NK-92 (cell line): ENCODE data around the gene PCBP2.
"Not testable (repeated sequence)": the region's sequence is repeated elsewhere in the genome, so short reads cannot be mapped to it uniquely, and the experiment has no call there.

Experiments used
- DNase-seq: peaks from one replicate; lab custom pipeline; 2025; ENCODE audit not compliant: unreplicated experiment; lab: John Stamatoyannopoulos, UW

Gene PCBP2

GRCh38 chr12:53441040-53441833 lies 10.7 kb upstream of the PCBP2 start, which contains the start of gene PRR13:
Gene PRR13, plus strand, starts transcription at chr12:53441734. Its CDS starts 981 bp downstream, at chr12:53442715.
- DNase-seq = peak; percentile 88

- DNase-seq = no peak
These were observed 7.9 kb upstream of the PCBP2 start for GRCh38 chr12:53443955-53444354.

GRCh38 chr12:53444593-53445325 lies 7.1 kb upstream of the PCBP2 start:
- DNase-seq = not testable (repeated sequence)

- no peak for DNase-seq
These were observed 966 bp upstream of the PCBP2 start for GRCh38 chr12:53450936-53451335.

GRCh38 chr12:53452159-53453077 lies 516 bp downstream of the PCBP2 start:
- DNase-seq = no peak

- no peak for DNase-seq
These were observed 2.2 kb downstream of the PCBP2 start for GRCh38 chr12:53453953-53454640.

- DNase-seq = no peak
These were observed 2.8 kb downstream of the PCBP2 start for GRCh38 chr12:53454707-53455106.

GRCh38 chr12:53456654-53457366 lies 4.9 kb downstream of the PCBP2 start:
- DNase-seq = no peak

- no peak for DNase-seq
These were observed 7.2 kb downstream of the PCBP2 start for GRCh38 chr12:53459097-53459496.

GRCh38 chr12:53461059-53461458 lies 9.2 kb downstream of the PCBP2 start:
- DNase-seq = no peak

- no peak for DNase-seq
These were observed 9.7 kb downstream of the PCBP2 start for GRCh38 chr12:53461591-53461990.

- no peak for DNase-seq
These were observed 11.0 kb downstream of the PCBP2 start for GRCh38 chr12:53462935-53463334.

GRCh38 chr12:53463802-53464560 lies 12.1 kb downstream of the PCBP2 start:
- DNase-seq = no peak

- DNase-seq = no peak
These were observed 12.9 kb downstream of the PCBP2 start for GRCh38 chr12:53464685-53465418.

GRCh38 chr12:53465679-53466078 lies 13.8 kb downstream of the PCBP2 start:
- DNase-seq = no peak

GRCh38 chr12:53466640-53467039 lies 14.7 kb downstream of the PCBP2 start:
- DNase-seq = no peak

- DNase-seq = no peak
These were observed 15.2 kb downstream of the PCBP2 start for GRCh38 chr12:53467082-53467481.

- no peak for DNase-seq
These were observed 16.0 kb downstream of the PCBP2 start for GRCh38 chr12:53467880-53468279.

GRCh38 chr12:53468282-53468681 lies 16.4 kb downstream of the PCBP2 start:
- DNase-seq = no peak
